ENCODE data around the gene KCTD2. TPM values are rescaled to one million over a fixed set of nuclear protein-coding genes. Genes with fewer than 3 reads are reported as not detected.
A peak's percentile ranks its signal among the peaks of the same experiment; 100 is the strongest.

Gene KCTD2
- total and polyA plus RNA-seq, 2 of the 13 experiments (the other 11 are each of a cell fraction or from before 2014, with no cell fraction given): 28.3 to 32.6 TPM

DNA sequence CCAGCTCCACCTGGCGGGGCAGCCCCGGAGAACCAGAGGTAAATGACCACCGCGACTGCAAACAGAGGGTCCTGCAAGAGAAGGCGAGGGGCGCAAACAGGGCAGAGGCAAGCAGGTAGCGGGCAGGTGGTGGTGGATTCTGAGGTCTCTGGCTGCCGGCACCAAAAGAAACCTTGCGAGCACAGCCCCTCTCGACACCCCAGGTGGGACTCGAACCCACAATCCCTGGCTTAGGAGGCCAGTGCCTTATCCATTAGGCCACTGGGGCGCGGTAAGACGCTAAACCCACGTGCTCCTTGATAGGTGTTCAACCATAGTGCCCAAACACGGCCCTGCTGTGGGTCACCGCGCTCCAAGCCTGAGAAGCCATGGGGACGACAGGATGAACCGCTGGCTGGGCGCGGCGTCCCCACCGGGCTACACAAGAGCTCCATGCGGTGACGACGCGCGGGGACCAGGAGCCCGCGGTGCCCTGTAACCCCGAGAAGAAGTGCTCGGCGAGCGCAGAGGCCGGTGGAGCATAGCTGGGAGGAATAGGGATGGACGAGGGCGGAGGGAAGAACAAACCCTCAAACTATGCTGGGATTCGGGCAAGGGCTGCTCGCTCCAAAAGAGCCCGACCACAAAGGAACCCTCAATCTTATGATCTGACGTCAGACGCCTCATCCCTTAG lies 12.7 kb upstream of the KCTD2 start (continued):
- TF ChIP-seq ZBTB34 (CRISPR knock-in tag; IDR thresholded peaks at IDR 0.05): peak; percentile 91
- TF ChIP-seq JDP2 (CRISPR knock-in tag; IDR thresholded peaks at IDR 0.05; ENCODE audit: borderline replicate concordance): no peak
- no peak; the same call in 1 of the 2 replicates for TF ChIP-seq ZNF143 (CRISPR knock-in tag; IDR thresholded peaks at IDR 0.05)
- no peak for TF ChIP-seq ZNF180 (CRISPR knock-in tag; IDR thresholded peaks at IDR 0.05; ENCODE audit: borderline replicate concordance, low read depth)
- TF ChIP-seq HDAC2 (CRISPR knock-in tag; IDR thresholded peaks at IDR 0.05): peak; percentile 89
- TF ChIP-seq MAFK (conservative IDR thresholded peaks at IDR 0.05 in 1 of 2, IDR thresholded peaks at IDR 0.05 in 1 of 2; ENCODE audit: low read length in 2 of 2): no peak
- TF ChIP-seq, protein P1, sequence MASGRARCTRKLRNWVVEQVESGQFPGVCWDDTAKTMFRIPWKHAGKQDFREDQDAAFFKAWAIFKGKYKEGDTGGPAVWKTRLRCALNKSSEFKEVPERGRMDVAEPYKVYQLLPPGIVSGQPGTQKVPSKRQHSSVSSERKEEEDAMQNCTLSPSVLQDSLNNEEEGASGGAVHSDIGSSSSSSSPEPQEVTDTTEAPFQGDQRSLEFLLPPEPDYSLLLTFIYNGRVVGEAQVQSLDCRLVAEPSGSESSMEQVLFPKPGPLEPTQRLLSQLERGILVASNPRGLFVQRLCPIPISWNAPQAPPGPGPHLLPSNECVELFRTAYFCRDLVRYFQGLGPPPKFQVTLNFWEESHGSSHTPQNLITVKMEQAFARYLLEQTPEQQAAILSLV (CRISPR knock-in tag; IDR thresholded peaks at IDR 0.05; ENCODE audit: borderline replicate concordance): peak; percentile 92; the same call in 1 of the 2 replicates
- TF ChIP-seq ZSCAN31 (CRISPR knock-in tag; IDR thresholded peaks at IDR 0.05; ENCODE audit: low read depth): no peak; the same call in none of the 2 replicates
- TF ChIP-seq NBN (conservative IDR thresholded peaks at IDR 0.05): no peak
- TF ChIP-seq MLLT10 (CRISPR knock-in tag; IDR thresholded peaks at IDR 0.05): no peak
- TF ChIP-seq ZNF121 (CRISPR knock-in tag; IDR thresholded peaks at IDR 0.05): peak; percentile 66
- TF ChIP-seq ZNF724P (CRISPR knock-in tag; IDR thresholded peaks at IDR 0.05; ENCODE audit: borderline replicate concordance): peak; percentile 91; the same call in 1 of the 2 replicates

Data from HepG2 (cell line).